ENCODE measurements around the gene PPP1R9A.
A peak's percentile ranks its signal among the peaks of the same experiment; 100 is the strongest.

PPP1R9A gene

GRCh38 chr7:95297041-95297440, 389.6 kb downstream of the PPP1R9A start:
- TF ChIP-seq CTCF (conservative IDR thresholded peaks at IDR 0.05; ENCODE audit: control insufficient read depth, insufficient read depth, low read depth, low read length) = no peak
- no peak for DNase-seq (ENCODE audit: low read depth)
- no peak overlapping the region for H3K4me3 ChIP-seq (ENCODE audit: control insufficient read depth, low read depth, low read length)

- DNase-seq (ENCODE audit: low read depth) = no peak
- no peak for TF ChIP-seq CTCF (conservative IDR thresholded peaks at IDR 0.05; ENCODE audit: control insufficient read depth, insufficient read depth, low read depth, low read length)
Observed at GRCh38 chr7:95298091-95298490, 390.7 kb downstream of the PPP1R9A start.

GRCh38 chr7:95303013-95303905, 395.9 kb downstream of the PPP1R9A start:
- no peak for TF ChIP-seq CTCF (conservative IDR thresholded peaks at IDR 0.05; ENCODE audit: control insufficient read depth, insufficient read depth, low read depth, low read length)
- no peak overlapping the region for H3K4me3 ChIP-seq (ENCODE audit: control insufficient read depth, low read depth, low read length)
- no peak for DNase-seq (ENCODE audit: low read depth)

More at GRCh38 chr7:95298091-95298490, 390.7 kb downstream of the PPP1R9A start:
- H3K4me3 ChIP-seq (ENCODE audit: control insufficient read depth, low read depth, low read length) = no peak overlapping the region

DNA sequence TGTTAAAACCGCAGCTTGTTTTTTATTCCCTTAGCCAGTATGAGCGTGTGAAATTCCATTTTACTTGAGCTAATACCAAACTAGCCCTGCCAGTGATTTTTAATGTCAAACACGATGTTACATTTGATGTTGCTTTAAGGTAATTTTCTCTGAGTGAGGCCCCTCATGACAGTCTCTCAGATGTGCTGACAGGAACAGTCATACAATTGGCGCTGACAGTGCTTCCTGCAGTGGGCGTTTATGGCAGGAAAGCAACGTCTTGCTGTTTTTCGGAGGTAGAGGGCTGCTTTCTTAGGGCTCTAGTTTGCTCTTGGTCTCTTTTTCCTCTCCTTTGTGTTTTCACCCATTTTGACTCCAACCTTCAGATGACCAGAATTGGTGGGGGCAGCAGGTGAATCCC, 397.6 kb downstream of the PPP1R9A start:
- no peak for TF ChIP-seq CTCF (conservative IDR thresholded peaks at IDR 0.05; ENCODE audit: control insufficient read depth, insufficient read depth, low read depth, low read length)
- peak; percentile 23 for DNase-seq (ENCODE audit: low read depth)
- no peak overlapping the region for H3K4me3 ChIP-seq (ENCODE audit: control insufficient read depth, low read depth, low read length)

GRCh38 chr7:95309951-95310350, 402.6 kb downstream of the PPP1R9A start:
- no peak for DNase-seq (ENCODE audit: low read depth)
- H3K4me3 ChIP-seq (ENCODE audit: control insufficient read depth, low read depth, low read length) = no peak overlapping the region
- no peak for TF ChIP-seq CTCF (conservative IDR thresholded peaks at IDR 0.05; ENCODE audit: control insufficient read depth, insufficient read depth, low read depth, low read length)

- no peak overlapping the region for H3K4me3 ChIP-seq (ENCODE audit: control insufficient read depth, low read depth, low read length)
- no peak for DNase-seq (ENCODE audit: low read depth)
- no peak for TF ChIP-seq CTCF (conservative IDR thresholded peaks at IDR 0.05; ENCODE audit: control insufficient read depth, insufficient read depth, low read depth, low read length)
Observed at GRCh38 chr7:95311389-95311788, 404.0 kb downstream of the PPP1R9A start.
